AG09309 (cell line): ENCODE data around the gene AP3D1.

ENCODE experiments used
- DNase-seq: peaks from one replicate; pipeline ENCODE4 v3.0.0-alpha.2; 2010; ENCODE audit warnings: low read depth
- H3K4me3 ChIP-seq: 2 replicates; pipeline ENCODE4 v1.5.1; 2011; ENCODE audit warnings: mild to moderate bottlenecking, low read depth, low read length, moderate library complexity; ENCODE audit not compliant: control insufficient read depth
- TF ChIP-seq, protein P1 (sequence below): IDR thresholded peaks from 2 replicates; pipeline ENCODE4 v1.5.1; 2011; ENCODE audit warnings: mild to moderate bottlenecking, low read depth, low read length, inconsistent platforms; ENCODE audit not compliant: insufficient read depth, control insufficient read depth; ENCODE audit errors: missing control alignments

The AP3D1 gene

DNA sequence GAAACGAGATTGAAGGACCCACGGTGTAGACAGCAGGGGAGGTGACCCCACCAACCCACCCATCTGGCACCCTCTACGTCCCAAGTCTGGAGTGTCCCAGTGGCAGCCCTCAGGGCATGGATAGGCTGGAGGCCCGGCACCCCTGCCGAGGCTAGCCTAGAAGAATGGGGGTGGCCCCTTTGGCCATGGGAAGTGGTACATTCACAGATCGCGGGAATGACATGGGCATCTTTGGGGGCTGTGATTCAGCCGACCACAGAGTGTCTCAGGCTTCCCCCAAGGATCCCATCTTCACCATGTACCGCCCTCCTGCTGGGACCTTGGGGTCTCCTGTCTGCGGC, 89.0 kb downstream of the AP3D1 start:
- no peak for DNase-seq
- H3K4me3 ChIP-seq = peak overlapping the region; percentile 67; the same call in 1 of the 2 replicates
- TF ChIP-seq, protein P1, sequence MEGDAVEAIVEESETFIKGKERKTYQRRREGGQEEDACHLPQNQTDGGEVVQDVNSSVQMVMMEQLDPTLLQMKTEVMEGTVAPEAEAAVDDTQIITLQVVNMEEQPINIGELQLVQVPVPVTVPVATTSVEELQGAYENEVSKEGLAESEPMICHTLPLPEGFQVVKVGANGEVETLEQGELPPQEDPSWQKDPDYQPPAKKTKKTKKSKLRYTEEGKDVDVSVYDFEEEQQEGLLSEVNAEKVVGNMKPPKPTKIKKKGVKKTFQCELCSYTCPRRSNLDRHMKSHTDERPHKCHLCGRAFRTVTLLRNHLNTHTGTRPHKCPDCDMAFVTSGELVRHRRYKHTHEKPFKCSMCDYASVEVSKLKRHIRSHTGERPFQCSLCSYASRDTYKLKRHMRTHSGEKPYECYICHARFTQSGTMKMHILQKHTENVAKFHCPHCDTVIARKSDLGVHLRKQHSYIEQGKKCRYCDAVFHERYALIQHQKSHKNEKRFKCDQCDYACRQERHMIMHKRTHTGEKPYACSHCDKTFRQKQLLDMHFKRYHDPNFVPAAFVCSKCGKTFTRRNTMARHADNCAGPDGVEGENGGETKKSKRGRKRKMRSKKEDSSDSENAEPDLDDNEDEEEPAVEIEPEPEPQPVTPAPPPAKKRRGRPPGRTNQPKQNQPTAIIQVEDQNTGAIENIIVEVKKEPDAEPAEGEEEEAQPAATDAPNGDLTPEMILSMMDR = no peak

DNA sequence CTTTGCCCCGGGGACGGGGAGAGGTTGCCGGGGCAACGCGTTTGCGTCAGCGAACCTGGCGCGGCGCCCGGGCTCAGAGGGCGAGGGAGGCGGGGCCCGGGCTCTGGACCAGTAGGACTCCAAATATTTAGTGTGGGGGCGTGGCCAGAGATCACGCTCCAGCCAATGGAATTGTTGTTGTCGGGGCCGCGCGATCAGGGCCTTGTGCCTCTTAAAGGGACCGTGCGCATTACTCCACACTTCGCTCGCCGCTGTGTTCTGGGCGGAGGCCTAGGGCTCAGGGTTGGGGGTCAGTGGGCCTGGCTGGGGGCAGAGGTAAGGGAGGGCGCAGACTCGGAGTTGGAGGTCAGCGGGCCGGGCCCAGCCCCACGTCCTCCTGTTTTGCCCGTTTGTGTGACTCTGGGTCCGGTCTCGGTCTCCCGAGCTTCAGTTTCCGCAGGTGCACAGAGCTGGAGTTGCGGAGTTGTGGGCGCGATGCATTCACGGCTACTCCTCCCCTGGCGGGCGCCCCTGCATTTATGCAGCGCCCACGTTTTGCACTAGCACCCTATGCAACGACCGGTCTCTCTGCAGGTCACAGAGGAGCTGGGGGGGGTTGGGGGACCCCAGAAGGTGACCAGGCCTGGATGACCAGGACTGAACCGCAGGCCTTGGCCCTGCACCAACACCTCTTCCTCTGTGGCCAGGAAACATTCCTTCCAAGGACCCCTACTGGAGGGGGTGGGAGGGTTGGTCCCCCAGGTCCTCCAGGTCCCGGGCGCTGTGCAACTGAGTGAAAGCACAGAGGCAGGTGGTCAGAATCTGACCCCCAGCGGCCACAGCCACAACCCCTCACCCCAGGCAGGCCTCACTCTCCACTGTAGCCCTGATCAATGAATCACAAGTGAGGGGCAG, 89.6 kb downstream of the AP3D1 start:
- peak overlapping the region; percentile 67 for H3K4me3 ChIP-seq
- TF ChIP-seq, protein P1 = no peak
- DNase-seq = peak; percentile 89

DNA sequence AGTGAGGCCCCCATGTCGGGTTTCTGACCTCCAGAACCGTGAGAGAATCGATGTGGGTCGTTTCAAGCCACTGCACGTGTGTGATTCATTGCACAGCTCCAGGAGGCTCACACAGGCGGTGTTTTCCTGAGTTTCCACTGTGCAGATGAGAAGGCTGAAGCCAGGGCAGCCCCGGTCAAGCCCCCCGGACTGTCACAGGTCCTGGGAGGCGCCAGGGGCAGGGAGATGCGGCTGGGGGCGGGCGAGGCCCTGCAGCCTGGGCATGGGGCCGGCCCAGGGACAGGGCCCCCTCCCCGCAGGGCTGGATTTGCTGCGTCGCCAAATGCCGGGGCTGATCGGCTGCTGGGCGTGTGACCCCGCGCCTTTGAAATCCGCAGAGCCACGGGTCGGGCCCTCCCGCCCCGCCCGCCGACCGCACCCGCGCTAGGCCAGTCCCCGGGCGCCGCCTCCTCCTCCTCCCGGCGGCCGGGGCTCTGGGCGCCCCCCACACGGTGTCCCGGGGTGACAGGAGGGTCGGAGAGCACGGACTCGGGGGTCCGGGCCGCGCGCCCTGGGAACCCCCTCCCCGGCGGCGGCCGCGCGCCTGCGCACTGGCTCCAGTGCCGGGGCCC, 90.4 kb downstream of the AP3D1 start:
- no peak for DNase-seq
- TF ChIP-seq, protein P1 = no peak
- H3K4me3 ChIP-seq = peak overlapping the region; percentile 34

DNA sequence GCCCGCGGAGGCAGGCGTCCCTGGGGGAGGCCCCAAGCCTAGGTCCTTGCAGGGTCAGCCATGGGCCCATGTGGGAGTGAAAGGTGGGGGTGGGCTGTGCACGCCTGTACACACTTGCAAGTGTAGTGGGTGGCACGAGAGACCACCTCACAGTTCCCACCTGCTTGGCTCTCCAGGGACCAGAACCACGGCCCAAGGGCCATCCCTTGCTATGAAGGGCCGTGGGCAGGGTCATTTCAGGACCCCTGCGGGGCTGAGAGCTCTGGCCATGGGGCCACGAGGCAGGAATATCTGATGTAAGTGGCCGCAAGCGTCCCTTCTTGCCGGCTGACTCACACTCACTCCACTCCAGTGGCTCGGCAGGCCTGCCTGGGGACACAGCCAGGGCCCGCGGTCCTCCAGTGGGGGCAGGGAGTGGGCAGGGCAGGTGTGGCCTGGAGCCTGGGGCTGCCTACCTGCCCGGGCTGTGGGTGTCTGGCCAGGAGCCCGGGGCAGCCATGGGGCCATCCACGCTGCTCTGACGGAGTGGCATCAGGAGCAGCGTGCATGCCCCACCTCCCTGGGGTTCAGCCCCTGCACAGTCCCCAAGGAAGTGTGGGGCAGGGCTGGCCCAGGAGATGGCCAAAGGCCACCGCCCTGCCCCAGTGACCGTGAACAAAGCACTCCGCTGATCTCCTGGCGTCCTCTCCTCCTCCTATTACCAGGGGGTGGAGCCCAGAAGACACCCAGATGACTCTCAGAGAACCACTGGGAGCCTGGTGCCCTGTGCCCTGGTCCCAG, 91.8 kb downstream of the AP3D1 start:
- DNase-seq = peak; percentile 57
- TF ChIP-seq, protein P1 = no peak
- H3K4me3 ChIP-seq = no peak overlapping the region

DNA sequence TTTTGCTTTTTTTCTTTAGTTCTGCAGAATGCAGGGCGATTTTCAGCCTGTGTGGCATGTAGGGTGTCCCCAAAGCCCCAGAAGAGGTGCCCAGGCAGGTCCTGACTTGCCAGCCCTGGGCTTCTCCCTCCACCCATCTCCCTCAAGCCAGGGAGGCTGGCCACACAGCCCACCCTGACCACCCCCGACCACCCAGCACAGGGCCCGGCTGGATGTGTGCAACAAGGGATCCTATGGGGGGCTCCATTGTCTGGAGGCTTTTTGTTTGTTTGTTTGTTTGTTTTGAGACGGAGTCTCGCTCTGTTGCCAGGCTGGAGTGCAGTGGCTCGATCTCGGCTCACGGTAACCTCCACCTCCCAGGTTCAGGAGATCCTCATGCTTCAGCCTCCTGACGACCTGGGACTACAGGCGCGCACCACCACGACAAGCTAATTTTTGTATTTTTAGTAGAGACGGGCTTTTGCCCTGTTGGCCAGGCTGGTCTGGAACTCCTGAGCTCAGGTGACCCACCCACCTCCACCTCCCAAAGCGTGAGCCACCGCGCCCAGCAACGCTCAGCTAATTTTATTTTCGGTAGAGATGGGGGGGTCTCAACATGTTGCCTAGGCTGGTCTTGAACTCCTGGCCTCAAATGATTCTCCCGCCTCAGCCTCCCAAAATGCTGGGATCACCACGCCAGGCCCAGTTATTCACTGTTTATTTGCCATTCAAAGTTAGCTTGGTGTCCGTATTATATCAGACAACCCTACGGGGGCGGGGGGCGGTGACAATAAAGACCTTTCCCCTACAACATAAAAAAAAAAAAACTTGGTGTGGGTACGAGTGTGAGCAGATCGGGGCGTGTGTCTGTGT, 92.6 kb downstream of the AP3D1 start:
- DNase-seq = no peak
- TF ChIP-seq, protein P1 = no peak
- no peak overlapping the region for H3K4me3 ChIP-seq
